HG03469 (cell line): ENCODE data around the gene MFN1.

ENCODE experiments used
- ATAC-seq: cut with Tn5 transposase; IDR thresholded peaks from one replicate; pipeline ENCODE4 v1.9.1; 2021; ENCODE audit warnings: mild to moderate bottlenecking, moderate library complexity, moderate number of reproducible peaks; ENCODE audit not compliant: unreplicated experiment

Gene MFN1

DNA sequence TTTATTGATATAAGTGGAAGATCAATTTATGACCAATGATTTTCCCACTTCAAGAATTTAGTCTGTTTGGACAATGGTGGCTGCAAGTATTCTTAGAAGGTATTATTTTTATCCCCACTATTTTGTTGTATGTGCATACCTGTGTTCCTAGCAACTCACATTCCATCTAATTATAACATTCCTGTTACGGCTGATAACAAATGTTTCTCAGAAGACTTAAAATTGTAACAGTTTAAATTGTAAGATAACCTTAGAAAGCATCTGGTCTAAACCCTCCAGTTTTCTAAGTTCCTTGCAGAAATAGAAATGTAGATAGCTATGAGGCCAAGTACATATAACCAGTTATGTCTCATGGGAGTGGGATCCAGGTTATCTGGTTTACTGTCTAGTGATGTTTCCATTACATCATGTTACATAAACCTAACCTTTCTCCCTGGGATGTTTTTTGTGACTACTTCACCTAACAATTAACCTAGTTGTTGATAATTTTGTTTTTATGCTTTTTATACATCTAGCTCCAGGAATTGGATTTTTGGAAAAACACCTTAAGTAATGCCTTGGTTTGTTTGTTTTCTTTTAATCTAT, 11.1 kb upstream of the MFN1 start:
- no peak for ATAC-seq

DNA sequence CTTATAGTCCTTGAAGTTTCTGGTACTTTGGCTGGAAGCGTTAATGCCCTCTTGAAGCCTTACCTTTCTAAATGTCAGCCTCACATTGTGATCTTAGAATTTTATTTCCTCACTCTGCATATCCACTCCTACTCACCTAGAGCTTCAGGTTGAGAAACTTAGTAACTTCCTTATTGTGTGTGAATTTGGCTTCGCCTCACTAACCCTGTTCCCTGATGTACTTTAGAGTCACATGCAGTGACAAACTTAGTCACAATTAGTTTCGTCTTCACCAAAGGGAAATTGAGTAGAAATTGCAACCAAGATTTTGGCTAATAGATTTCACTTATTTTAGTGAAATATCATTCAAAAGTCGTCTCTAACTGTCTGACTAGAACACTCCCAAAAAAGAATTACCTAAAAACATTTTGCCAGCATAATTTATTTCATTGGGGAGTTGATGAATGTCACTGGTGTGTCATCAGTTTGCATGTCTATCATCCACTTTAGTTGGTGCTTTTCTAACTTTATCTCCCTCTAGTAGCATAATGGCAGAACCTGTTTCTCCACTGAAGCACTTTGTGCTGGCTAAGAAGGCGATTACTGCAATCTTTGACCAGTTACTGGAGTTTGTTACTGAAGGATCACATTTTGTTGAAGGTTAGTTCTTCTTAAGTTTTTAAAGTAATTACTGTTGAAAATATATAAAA, 960 bp downstream of the MFN1 start:
- peak; percentile 79 for ATAC-seq

DNA sequence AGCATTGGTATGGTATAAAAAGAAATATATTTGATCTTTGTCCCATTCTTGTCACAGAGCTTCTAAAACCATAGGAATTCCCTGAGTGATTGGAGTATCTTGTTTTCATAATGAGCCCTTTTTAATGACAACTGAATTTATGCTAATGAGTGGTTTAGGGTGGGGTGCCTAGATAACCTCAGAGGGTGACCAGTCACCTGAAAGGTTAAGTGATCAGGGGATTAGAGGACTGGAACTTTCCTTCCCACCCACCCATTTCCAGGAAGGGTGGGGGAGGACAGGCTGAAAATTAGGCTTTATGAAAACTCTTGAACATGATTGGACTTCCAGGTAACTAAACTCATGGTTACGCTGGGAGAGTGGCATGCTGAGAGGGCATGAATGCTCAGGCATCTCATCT, 8.5 kb downstream of the MFN1 start:
- ATAC-seq = no peak

DNA sequence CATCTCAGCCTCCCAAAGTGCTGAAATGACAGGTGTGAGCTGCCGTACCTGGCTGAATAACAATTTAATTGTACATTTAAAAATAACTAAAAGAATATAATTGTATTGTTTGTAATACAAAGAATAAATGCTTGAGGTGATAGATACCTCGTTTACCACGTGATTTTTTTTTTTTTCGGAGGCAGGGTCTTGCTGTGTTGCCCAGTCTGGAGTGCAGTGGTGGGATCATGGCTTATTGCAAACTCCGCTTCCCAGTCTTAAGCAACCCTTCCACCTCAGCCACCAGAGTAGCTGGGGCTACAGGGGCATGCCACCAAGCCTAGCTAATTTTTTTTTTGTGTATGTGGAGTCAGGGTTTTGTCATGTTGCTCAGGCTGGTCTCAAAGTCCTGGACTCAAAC, 15.8 kb downstream of the MFN1 start:
- no peak for ATAC-seq

DNA sequence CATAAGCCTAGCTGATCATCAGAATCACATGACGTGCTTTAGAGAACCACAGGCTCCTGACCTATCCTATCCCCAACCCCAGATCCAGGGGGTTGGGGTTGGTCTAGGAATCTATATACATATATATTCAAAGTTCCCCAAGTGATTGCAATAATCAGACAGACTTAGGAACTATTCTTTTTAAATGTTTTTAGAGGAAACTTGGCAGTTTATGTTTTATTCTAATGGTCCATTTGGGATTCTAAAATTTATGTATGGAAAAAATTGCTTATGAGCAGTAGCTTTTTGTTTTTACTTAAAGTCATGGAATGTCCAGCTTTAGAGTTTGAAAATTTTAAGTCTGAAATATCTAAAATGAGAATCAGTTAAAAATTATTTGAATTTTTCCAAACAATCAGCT, 22.1 kb downstream of the MFN1 start:
- ATAC-seq = no peak

DNA sequence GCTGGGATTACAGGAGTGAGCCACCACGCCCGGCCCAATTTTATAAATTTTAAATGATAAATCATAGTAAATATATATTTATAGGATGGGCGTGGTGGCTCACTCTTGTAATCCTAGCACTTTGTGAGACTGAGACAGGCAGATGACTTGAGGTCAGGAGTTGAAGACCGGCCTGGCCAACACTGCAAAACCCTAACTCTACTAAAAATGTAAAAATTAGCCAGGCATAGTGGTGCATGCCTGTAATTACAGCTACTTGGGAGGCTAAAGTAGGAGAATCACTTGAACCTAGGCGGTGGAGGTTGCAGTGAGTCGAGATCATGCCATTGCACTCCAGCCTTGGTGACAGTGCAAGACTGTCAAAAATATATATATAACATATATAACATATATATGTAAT, 26.4 kb downstream of the MFN1 start:
- no peak for ATAC-seq

DNA sequence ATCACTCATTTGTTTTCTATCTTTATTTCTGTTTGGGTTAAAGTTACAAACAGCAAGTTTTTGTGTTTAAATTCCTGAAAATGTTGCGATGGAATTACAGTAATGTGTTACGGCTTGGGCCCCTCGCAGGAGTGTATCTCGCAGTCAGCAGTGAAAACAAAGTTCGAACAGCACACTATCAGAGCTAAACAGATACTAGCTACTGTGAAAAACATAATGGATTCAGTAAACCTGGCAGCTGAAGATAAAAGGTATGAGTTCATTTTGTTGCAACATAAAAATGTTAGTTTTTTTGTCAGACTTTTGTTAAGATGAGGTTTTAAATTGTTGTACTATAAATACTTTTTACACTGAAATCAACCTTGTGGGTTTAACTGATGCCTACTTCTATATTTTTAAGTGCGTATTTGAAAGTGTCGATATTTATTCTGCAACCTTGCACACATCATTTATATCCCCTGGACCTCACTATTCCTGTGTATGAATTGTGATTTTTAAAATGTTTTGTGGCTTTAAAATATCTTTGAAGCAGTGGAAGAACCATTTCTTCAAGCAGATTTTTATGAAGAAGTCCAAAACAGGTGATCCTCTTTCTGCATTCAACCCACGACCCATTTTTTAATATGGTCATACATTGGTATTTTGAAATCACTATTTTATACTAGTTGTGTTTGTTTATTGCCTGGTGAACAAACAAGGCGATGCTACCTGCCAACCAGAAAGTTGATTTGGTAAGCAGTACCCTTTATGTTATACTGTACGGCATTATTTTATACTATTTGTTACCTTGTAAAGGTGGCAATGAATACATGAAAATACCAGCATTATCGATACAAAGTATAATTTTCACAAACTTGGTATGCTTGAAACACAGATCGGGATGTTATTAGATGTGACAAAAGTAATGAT, 27.8 kb downstream of the MFN1 start:
- ATAC-seq = no peak

DNA sequence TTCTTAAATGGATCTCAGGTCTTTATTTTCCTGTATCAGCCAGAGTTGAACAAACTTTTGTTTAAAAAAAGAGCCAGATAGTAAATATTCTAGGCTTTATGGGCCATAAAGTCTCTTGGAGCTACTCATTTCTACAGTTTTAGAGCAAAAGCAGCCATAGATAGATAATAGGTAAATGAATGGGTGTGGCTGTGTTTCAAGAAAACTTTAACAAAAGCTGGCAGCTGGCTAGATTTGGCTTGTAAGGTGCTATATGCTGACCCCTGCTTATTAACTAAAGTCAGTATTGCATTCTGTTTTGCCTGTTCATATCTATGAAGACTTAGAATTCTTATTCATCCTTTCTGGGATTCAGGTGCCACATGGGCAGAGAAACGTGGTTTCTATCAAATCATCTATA, 29.0 kb downstream of the MFN1 start:
- ATAC-seq = no peak

DNA sequence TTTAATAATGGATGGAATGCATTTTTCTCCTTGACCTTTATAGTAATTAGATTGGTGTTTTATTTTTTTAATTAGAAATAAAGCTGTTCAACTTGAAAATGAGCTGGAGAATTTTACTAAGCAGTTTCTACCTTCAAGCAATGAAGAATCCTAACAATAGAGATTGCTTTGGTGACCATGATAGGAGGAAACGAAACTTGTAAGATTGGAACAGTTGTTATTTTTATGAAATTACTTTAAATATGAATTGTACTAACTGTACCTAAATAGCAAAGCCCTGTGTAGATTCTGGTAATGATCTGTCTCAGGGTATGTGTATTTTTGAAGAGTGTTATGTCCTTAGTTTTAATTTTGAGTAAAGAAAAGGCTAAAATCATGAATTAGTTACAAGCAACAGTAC, 44.4 kb downstream of the MFN1 start:
- no peak for ATAC-seq

DNA sequence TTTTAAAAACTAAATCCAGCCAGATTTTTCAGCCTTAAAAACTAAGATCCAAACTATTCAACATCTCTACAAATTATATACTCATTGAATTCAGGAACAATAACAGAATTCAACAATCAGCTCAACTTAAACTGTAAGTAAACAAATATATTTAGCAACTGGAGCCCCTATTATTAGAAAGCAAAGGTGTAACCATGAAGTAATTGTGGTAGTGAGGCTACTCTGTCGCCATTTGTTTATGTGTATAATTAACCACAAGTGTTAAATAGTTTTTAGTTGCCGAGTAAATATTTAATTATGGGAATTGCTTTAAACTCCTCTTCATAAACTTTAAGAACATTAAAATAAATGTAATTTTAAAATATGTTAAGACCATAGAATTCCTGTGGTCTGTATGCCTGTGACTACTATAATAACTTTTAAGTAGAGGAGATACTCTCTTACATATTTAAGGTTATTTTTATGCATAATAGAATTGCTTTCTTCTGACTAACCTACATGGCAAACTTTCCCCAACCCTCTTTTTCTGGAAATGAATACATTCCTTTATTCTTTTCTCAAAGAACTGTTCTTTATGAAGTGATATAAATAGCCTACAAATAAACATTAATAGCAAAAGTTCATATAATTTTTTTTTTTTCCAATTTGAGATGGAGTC, 51.2 kb downstream of the MFN1 start:
- no peak for ATAC-seq

DNA sequence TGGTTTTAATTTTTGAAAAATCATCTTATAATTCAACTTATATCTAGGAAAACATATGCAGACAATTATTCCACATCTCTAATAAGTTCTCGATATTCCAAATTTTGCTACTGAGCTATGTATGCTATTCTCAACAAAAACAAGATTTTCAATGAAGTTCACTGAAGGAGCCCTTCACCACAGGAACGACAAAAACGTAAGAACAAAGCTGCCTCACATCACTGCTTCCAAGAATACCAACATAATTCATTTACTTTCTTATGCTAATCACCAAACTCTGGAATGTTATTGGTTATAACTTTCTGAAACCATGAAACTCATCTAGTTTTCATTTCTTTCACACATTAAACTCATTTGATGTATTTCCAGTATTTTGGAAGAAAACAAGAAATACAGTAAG, 54.1 kb downstream of the MFN1 start:
- ATAC-seq = no peak

DNA sequence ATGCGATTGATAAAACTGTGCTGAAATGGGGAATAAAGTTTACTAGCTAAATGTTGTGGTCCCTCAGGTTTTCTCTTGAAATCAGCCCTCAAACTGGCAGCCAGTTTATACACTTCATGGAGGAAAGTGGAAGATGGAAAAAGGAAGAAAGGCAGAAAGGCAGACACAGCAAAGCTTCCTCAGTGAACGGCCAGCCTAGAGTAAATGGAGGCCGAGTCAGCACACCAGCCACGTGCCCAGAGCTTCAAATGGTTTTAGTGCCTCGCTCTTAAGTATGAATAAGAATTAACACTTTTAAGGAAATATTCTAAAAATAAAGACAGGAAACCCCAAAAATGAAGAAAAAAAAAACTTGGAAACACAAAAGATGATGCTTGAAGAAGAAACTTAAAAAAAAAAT, 55.5 kb downstream of the MFN1 start:
- ATAC-seq = no peak

DNA sequence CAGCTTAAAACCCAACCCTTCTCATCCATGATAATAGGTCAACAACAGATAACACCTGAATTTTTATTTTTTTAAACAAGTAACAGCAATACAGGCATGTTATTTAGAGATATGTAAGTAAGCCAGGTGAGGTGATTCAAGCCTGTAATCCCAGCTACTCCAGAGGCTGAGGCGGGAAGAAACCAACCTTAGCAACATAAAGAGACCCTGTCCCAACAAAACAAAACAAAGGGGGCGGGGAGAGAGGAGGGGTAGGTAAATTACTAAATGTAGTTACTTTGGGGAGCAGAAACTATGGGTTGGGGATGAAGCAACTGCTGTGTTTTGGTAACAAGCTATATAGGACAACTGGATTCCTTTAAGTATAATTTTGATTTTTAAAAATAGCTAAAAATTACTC, 56.8 kb downstream of the MFN1 start:
- no peak for ATAC-seq

DNA sequence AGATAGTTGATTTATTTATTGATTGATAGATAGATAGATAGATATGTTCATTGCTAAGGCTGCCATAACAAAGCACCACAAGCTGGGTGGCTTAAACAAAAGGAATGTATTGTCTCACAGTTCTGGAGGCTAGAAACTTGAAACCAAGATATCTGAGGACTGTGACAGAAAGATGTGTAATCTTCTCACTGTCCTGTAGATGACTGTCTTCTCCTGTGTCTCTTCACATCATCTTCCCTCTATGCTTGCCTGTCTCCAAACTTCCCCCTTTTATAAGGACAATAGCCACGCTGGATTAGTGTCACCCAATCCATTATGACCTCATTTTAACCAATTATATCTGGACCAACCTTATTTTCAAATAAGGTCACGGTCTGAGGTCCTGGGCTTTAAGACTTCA, 62.8 kb downstream of the MFN1 start:
- ATAC-seq = no peak

DNA sequence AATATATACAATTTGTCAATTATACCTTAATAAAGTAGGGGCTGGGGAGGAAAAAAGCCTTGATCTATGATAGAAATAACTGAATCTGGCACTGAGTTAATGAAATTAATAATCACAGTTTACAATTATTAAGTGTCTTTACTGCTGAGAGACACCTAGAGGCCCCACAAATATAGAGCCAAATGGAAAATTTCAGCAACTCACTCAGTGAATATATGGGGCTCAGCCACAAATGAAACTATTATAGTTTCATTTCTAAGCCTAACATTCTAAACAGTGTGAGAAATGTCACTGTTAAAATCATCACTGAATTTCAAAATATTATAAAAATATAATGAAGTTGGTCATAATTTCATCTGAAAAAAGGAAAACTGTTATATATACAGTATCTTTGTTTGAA, 63.5 kb downstream of the MFN1 start:
- no peak for ATAC-seq

DNA sequence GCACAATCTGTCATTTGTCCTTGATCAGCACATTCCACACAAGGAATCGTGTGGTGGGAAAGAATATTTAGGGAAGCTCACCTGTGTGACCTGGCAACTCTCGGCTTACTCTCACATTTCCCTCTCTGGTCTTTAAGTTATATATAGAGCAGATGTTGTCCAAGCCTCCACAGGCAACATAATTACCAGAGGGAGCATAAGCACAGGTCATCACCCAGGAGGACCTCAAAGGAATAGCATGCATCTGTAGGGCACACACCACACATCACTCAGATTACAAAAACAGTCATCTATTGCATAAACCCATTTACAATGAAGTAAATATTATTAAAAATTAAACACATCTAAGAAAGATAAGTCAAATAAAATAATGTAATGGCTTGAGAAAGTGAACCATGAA, 67.3 kb downstream of the MFN1 start:
- ATAC-seq = no peak

DNA sequence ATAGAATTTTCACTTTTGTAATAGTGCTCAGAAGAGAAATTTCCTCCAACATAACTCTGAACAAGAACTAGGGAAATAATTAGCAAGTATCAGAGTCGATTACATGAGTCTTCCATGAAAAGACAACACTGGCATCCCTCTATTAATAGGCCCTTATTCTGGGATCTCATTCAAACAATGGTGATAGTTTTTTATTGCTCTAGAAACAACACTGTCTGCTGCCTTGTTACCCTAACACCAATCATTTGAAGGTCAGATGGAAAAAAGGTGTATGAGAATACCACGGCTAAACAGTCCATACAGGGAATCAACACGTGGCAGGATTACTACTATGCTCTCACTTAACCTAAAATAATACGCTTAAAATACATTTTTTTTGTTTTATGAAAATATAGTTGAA, 67.9 kb downstream of the MFN1 start:
- no peak for ATAC-seq

DNA sequence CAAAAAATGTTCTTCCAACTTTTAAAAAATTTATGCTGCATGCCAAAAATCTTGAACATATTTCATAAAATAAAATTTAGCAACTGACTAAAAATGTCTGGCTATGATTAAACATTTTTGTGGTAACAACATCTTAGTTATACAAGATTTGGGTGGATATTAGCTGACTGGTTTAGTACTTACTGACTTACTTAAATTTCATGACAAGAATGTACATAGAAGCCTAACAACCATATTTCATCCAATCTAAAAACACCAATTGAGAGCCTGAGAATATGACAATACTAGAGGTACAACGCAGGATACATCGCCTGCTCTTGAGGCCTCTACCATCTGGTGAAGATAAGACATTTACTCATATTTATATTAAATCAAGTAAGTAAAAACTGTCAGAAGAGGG, 69.2 kb downstream of the MFN1 start:
- ATAC-seq = no peak

DNA sequence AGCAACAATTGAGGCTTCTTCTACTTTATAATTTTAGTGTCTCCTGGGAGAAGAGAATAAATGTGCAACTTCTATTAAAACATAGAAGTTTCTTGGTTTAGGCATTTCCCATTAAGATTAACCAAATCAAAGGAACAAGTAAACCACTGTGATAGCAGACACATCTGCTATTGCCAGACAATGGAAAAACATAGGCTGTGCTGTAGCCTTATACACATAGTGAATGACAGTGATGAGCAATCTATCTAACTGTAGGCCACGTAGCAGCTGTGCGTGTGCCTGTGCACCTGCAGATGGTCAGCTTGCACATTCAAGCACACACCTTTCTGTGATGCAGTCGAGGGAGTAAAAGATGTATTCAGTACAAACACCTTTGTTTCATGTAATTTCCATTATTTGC, 71.1 kb downstream of the MFN1 start:
- ATAC-seq = no peak

DNA sequence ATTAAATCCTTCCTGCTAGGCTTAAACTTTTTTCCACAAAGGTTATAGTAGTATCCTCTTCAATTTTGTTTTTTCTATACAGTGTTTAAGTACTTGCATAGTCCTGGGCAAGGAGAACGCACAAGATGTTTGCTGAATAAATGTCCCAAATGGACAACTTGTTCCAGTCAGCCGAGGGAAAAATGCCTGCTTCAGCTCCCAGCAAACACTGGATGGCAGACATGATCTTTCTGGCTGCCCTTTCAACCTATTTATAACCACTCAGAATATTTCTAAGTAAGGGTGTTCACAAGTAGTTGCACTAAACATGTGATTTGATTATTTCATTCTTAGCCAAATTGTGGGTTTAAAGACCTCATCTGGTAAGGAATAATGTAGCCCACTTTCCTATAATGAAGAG, 74.0 kb downstream of the MFN1 start:
- ATAC-seq = no peak

DNA sequence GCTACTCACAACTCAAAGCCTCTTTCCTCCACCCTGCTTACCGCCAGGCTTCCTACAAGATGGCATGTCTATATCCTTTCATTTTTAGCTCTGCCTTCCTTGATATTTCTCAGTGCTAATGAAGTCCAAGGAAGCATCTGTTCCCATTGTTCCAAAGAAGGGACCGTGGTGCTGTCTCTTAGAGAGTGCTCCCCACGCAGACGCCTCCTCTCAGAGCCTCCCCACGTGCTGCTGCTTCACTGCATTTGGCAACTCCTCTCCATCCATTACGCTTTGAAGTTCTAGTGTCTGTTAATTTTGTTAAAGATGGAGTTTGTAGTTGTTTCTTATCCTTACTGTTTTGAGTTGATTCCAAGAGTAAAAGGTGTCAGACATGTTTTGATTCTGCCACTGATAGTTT, 77.6 kb downstream of the MFN1 start:
- no peak for ATAC-seq
